Adrenal gland (tissue), 12 donors: Measurements from ENCODE around the gene ZNF414. TPM values are rescaled to one million over a fixed set of nuclear protein-coding genes. Genes with fewer than 3 reads are reported as not detected.

Source experiments
- DNase-seq, 7 donors: peaks; one replicate each; pipeline ENCODE4 v3.0.0-alpha.2; 2019 to 2020
- H3K27ac ChIP-seq, 5 donors: fragments of 200-600 bp; sonication (generic) in 4 of 5; 1 replicate in 3 of 5; 2 replicates in 2 of 5; pipeline versions ENCODE4 v1.5.1 to v1.8.0; 2016 to 2020; ENCODE audit warnings: mild to moderate bottlenecking in 1 of 5
- H3K27me3 ChIP-seq: fragments of 200-600 bp; 2 replicates; pipeline ENCODE4 v1.8.0; 2021
- H3K36me3 ChIP-seq, 2 donors: fragments of 200-600 bp; replicated peaks in 1 of 2; 1 replicate in 1 of 2; 2 replicates in 1 of 2; pipeline versions ENCODE4 v1.5.1 to v1.8.0; 2018 to 2022
- H3K4me1 ChIP-seq, 2 donors: fragments of 200-600 bp; replicated peaks in 1 of 2; 1 replicate in 1 of 2; 2 replicates in 1 of 2; pipeline versions ENCODE4 v1.5.1 to v1.8.0; 2018 to 2021
- H3K4me3 ChIP-seq, 4 donors: fragments of 200-600 bp; sonication (generic) in 3 of 4; one replicate each; pipeline ENCODE4 v1.5.1; 2016 to 2018
- H3K9me3 ChIP-seq, 3 donors: fragments of 200-600 bp; sonication (generic) in 1 of 3; replicated peaks in 1 of 3; 1 replicate in 2 of 3; 2 replicates in 1 of 3; pipeline versions ENCODE4 v1.5.1 to v1.8.0; 2016 to 2021
- POLR2A ChIP-seq, 2 donors: fragments of 450-650 bp; IDR thresholded peaks; one replicate each; pipeline ENCODE4 v1.6.1; 2017; ENCODE audit warnings: antibody characterized with exemption in 2 of 2, mild to moderate bottlenecking in 2 of 2, moderate library complexity in 1 of 2
- WGBS, 4 donors: extraction: QIAGEN DNeasy Blood & Tissue Kit in 2 of 4; methylation state at CpG; one replicate each; pipeline versions ENCODE4 v1.1.5 to v1.1.7; 2013 to 2017; 5-methylcytosine and 5-hydroxymethylcytosine counted together
- intact Hi-C, 2 donors: fragments of 100-400 bp; cut with DNase I; formaldehyde crosslinking; loops; one replicate each; pipeline versions ENCODE4 v1.14.1 to v1.15.0; 2022 to 2023
- polyA plus RNA-seq, 3 donors: library from polyadenylated mRNA; stranded (reverse); fragments of 200-250 nt in 2 of 3; fragments of 350-450 nt in 1 of 3; fragmentation: Illumina TruSeq in 1 of 3; extraction: RNeasy Lipid Tissue Mini Kit (QIAGEN cat#74804) in 1 of 3; gene quantifications; one replicate each; pipeline ENCODE4 v1.2.3, GENCODE V29; 2013 to 2014
- total RNA-seq, 9 donors: library from RNA; depleted of rRNA in 4 of 9; stranded (reverse); fragments of >200 nt in 4 of 9; fragments of 120-200 nt in 1 of 9; fragmentation: NEBNext Ultra II Directional in 1 of 9; extraction: Animal tissue kit (Norgen Biotek cat#: 25700) in 1 of 9; gene quantifications; one replicate each; pipeline versions ENCODE4 v1.1.0 to v1.2.4, GENCODE V29; 2013 to 2023
- TF ChIP-seq, protein P1 (sequence below), 6 experiments: fragments of 450-650 bp in 4 of 6; fragments of 200-600 bp in 2 of 6; sonication (generic) in 1 of 6; IDR thresholded peaks; 1 replicate in 5 of 6; 2 replicates in 1 of 6; pipeline versions ENCODE4 v1.5.1 to v1.8.0; 2016 to 2021; ENCODE audit warnings: antibody characterized with exemption in 6 of 6, mild to moderate bottlenecking in 2 of 6, moderate library complexity in 1 of 6
- donor health status: healthy with polysubstance abuse.
- donor health status: Bipolar disorder and iron deficiency.
- donor health status: DM: yes; HTN: yes; CAD: no.
- donor health status: DM: no; HTN: no; CAD: no.
- donor health status: DM: no; HTN: no; CAD: no.
- donor health status: DM: yes; HTN: yes; CAD: no.

ZNF414 gene
- total and polyA plus RNA-seq, 12 donors, result 2.9 to 103 (median 25.5) TPM

- Histone ChIP-seq H3K27me3 (no peaks in the 10 kb centered on the region), H3K4me3 (no peak overlapping the region), H3K27ac (no peak overlapping the region), H3K9me3 (no peaks in the 10 kb centered on the region), H3K4me1 (peaks cover 0 to 8% of the 10 kb centered on the region in 2 donors), H3K36me3 (peaks cover 0 to 79% of the 10 kb centered on the region in 2 donors)
- DNase-seq, result no peak
- 85 to 89% (median 87%) methylated on average over 8 of the region's 8 CpGs for WGBS, 4 donors
- intact Hi-C loops, result no loop called here
- TF ChIP-seq POLR2A (IDR thresholded peaks at IDR 0.05), result no peak
- TF ChIP-seq, protein P1, sequence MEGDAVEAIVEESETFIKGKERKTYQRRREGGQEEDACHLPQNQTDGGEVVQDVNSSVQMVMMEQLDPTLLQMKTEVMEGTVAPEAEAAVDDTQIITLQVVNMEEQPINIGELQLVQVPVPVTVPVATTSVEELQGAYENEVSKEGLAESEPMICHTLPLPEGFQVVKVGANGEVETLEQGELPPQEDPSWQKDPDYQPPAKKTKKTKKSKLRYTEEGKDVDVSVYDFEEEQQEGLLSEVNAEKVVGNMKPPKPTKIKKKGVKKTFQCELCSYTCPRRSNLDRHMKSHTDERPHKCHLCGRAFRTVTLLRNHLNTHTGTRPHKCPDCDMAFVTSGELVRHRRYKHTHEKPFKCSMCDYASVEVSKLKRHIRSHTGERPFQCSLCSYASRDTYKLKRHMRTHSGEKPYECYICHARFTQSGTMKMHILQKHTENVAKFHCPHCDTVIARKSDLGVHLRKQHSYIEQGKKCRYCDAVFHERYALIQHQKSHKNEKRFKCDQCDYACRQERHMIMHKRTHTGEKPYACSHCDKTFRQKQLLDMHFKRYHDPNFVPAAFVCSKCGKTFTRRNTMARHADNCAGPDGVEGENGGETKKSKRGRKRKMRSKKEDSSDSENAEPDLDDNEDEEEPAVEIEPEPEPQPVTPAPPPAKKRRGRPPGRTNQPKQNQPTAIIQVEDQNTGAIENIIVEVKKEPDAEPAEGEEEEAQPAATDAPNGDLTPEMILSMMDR (IDR thresholded peaks at IDR 0.05), result no peak
Measured at GRCh38 chr19:8483165-8483564, 30.8 kb downstream of the ZNF414 start.

DNA sequence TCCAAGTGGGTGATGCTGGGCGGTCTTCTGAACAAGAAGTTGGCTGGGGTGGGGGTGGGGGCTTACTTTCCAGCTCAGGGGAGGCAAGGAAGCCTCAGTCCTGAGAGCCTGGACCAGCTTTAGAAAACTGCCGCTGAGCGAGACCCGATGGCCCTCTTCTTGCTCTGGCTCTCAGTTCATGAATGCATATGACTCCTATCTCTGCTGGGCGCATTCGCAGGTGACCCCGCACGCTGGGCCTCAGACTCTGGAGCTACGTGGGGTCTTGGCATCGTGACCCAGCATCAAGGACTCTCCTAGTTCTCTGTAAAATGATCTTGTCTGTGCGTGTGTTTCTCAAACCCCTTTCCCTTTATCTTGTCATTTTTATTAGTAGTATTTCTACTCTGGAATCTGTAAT is 31.3 kb downstream of the ZNF414 start:
- WGBS, 4 donors, result 82 to 85% (median 83%) methylated on average over 10 to 11 of the region's 11 CpGs
- peaks cover 0 to 10% of the 10 kb centered on the region in 2 donors for H3K4me1 ChIP-seq
- intact Hi-C loops, result no loop called here

DNA sequence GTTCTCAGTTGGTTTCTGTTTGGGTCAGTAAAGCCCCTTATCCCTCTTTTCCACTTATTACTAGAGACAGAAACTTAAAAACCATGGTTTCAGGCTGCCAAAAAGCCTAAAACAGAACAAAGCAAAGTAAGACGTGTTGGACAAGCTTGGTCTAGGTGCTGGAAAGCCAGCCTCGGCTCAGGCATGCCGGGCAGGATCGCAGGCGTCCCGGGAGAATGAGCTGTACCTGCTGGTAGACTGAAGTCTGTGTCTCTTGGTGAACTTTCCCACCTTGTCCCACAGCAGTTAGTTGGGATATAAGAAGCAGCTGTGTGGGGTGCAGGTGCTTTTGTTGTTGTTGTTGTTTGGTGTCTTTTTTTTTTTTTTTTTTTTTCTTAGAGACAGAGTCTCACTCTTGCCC is 32.4 kb downstream of the ZNF414 start:
- Histone ChIP-seq H3K36me3 (peaks cover 0 to 77% of the 10 kb centered on the region in 2 donors), H3K9me3 (no peaks in the 10 kb centered on the region)

More for the DNA sequence above, 31.3 kb downstream of the ZNF414 start:
- Histone ChIP-seq H3K27me3 (no peaks in the 10 kb centered on the region), H3K27ac (no peak overlapping the region), H3K9me3 (no peaks in the 10 kb centered on the region), H3K36me3 (peaks cover 0 to 77% of the 10 kb centered on the region in 2 donors), H3K4me3 (no peak overlapping the region)
- TF ChIP-seq, protein P1 (IDR thresholded peaks at IDR 0.05), result no peak
- TF ChIP-seq POLR2A (IDR thresholded peaks at IDR 0.05), result no peak
- DNase-seq, result peak in 1 of 7 donors; percentile 10

GRCh38 chr19:8481201-8481600 is 32.8 kb downstream of the ZNF414 start:
- Histone ChIP-seq H3K4me3 (no peak overlapping the region), H3K27me3 (no peaks in the 10 kb centered on the region), H3K36me3 (peaks cover 0 to 77% of the 10 kb centered on the region in 2 donors), H3K27ac (no peak overlapping the region), H3K9me3 (no peaks in the 10 kb centered on the region), H3K4me1 (peaks cover 0 to 16% of the 10 kb centered on the region in 2 donors)
- intact Hi-C loops, result no loop called here
- TF ChIP-seq, protein P1 (IDR thresholded peaks at IDR 0.05), result no peak
- no peak for TF ChIP-seq POLR2A (IDR thresholded peaks at IDR 0.05)
- WGBS, 4 donors, result 67 to 92% (median 71%) methylated on average over 8 to 11 of the region's 11 CpGs
- peak in 2 of 7 donors; percentile 38 to 44 for DNase-seq

More for the DNA sequence above, 32.4 kb downstream of the ZNF414 start:
- WGBS, 4 donors, result 86 to 91% (median 88%) methylated on average over 6 of the region's 6 CpGs
- peaks cover 0 to 12% of the 10 kb centered on the region in 2 donors for H3K4me1 ChIP-seq
- TF ChIP-seq POLR2A (IDR thresholded peaks at IDR 0.05), result no peak
- TF ChIP-seq, protein P1 (IDR thresholded peaks at IDR 0.05), result no peak
- H3K27me3 ChIP-seq, result no peaks in the 10 kb centered on the region
- no peak overlapping the region for H3K4me3 ChIP-seq
- intact Hi-C loops, result no loop called here
- peak in 1 of 7 donors; percentile 11 for DNase-seq
- H3K27ac ChIP-seq, result no peak overlapping the region
